Gastroesophageal sphincter (tissue), 4 donors: ENCODE data around the gene MYO18B. TPM values are rescaled to one million over a fixed set of nuclear protein-coding genes. Genes with fewer than 3 reads are reported as not detected.

Experiments
- ATAC-seq: fragments of 150-250 bp; one replicate; pipeline ENCODE4 v1.9.1; 2016; ENCODE audit warnings: mild to moderate bottlenecking, moderate library complexity
- H3K27ac ChIP-seq, 4 donors: fragments of 200-600 bp; sonication (generic) in 3 of 4; 1 replicate in 3 of 4; 2 replicates in 1 of 4; pipeline ENCODE4 v1.5.1; 2016 to 2019
- H3K27me3 ChIP-seq: fragments of 200-600 bp; sonication (generic); one replicate; pipeline ENCODE4 v1.5.1; 2019
- H3K36me3 ChIP-seq, 2 donors: fragments of 200-600 bp; sonication (generic); one replicate each; pipeline ENCODE4 v1.5.1; 2019; ENCODE audit warnings: control low read depth in 1 of 2
- H3K4me1 ChIP-seq, 3 donors: fragments of 200-600 bp; sonication (generic); 1 replicate in 2 of 3; 2 replicates in 1 of 3; pipeline ENCODE4 v1.5.1; 2016 to 2019; ENCODE audit warnings: control low read depth in 2 of 3
- H3K4me3 ChIP-seq, 2 donors: fragments of 200-600 bp; sonication (generic); one replicate each; pipeline ENCODE4 v1.5.1; 2019; ENCODE audit warnings: mild to moderate bottlenecking in 1 of 2, moderate library complexity in 1 of 2
- H3K9me3 ChIP-seq, 3 donors: fragments of 200-600 bp; sonication (generic); one replicate each; pipeline ENCODE4 v1.5.1; 2017 to 2019; ENCODE audit warnings: control low read depth in 2 of 3
- EP300 ChIP-seq: sonication (generic); formaldehyde crosslinking; IDR thresholded peaks from one replicate; pipeline ENCODE4 v1.6.1; 2017; ENCODE audit warnings: antibody characterized with exemption, mild to moderate bottlenecking
- POLR2A ChIP-seq, 2 donors: fragments of 450-650 bp; IDR thresholded peaks; one replicate each; pipeline ENCODE4 v1.6.1; 2017; ENCODE audit warnings: antibody characterized with exemption in 2 of 2, mild to moderate bottlenecking in 2 of 2, moderate library complexity in 1 of 2
- POLR2AphosphoS5 ChIP-seq: sonication (generic); formaldehyde crosslinking; IDR thresholded peaks from one replicate; pipeline ENCODE4 v1.6.1; 2017; ENCODE audit warnings: antibody characterized with exemption
- WGBS, 2 donors: methylation state at CpG; one replicate each; pipeline ENCODE4 v1.1.5; 2018; ENCODE audit warnings: low coverage in 1 of 2; 5-methylcytosine and 5-hydroxymethylcytosine counted together
- total RNA-seq, 4 donors: library from RNA; depleted of rRNA; stranded (reverse); fragments of >200 nt; gene quantifications; one replicate each; pipeline ENCODE4 v1.1.0, GENCODE V29; 2016
- TF ChIP-seq, protein P1 (sequence below), 4 experiments: fragments of 200-600 bp in 2 of 4; fragments of 450-650 bp in 2 of 4; sonication (generic) in 1 of 4; IDR thresholded peaks; one replicate each; pipeline ENCODE4 v1.5.1; 2017 to 2019; ENCODE audit warnings: antibody characterized with exemption in 4 of 4, mild to moderate bottlenecking in 2 of 4, moderate library complexity in 2 of 4

Gene MYO18B
- total RNA-seq, 4 donors from 2014 or later = 0.19 to 6.9 (median 1.4) TPM; not detected in 1

DNA sequence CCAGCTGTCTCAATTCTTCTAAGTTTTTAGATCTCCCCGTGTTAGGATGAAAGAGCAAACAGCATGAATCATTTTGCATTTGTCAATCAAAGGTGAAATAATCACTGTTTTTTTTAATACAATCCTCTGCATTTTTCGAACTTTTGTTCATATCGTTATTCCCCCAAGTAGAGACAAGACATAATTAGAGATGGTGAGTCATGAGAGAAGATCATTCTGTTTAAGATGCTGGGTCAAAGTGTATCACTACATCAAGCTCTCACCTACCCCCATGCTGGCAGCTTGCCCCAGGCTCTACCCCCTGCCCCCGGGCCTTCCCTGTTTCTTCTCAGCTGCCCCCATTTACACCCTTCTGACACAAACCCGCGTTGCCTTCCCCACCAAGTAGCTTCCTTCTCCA lies 30.5 kb upstream of the MYO18B start:
- H3K27me3 ChIP-seq = no peaks in the 10 kb centered on the region
- no peak for ATAC-seq
- no peaks in the 10 kb centered on the region for H3K4me1 ChIP-seq
- H3K4me3 ChIP-seq = no peak overlapping the region
- H3K27ac ChIP-seq = no peak overlapping the region
- H3K36me3 ChIP-seq = peaks cover 0 to 34% of the 10 kb centered on the region in 2 donors
- WGBS, 2 donors = 55 to 78% methylated on average over 2 to 3 of the region's 6 CpGs
- no peaks in the 10 kb centered on the region for H3K9me3 ChIP-seq
- TF ChIP-seq POLR2A (IDR thresholded peaks at IDR 0.05) = no peak
- no peak for TF ChIP-seq POLR2AphosphoS5
- TF ChIP-seq, protein P1, sequence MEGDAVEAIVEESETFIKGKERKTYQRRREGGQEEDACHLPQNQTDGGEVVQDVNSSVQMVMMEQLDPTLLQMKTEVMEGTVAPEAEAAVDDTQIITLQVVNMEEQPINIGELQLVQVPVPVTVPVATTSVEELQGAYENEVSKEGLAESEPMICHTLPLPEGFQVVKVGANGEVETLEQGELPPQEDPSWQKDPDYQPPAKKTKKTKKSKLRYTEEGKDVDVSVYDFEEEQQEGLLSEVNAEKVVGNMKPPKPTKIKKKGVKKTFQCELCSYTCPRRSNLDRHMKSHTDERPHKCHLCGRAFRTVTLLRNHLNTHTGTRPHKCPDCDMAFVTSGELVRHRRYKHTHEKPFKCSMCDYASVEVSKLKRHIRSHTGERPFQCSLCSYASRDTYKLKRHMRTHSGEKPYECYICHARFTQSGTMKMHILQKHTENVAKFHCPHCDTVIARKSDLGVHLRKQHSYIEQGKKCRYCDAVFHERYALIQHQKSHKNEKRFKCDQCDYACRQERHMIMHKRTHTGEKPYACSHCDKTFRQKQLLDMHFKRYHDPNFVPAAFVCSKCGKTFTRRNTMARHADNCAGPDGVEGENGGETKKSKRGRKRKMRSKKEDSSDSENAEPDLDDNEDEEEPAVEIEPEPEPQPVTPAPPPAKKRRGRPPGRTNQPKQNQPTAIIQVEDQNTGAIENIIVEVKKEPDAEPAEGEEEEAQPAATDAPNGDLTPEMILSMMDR (IDR thresholded peaks at IDR 0.05) = no peak
- no peak for TF ChIP-seq EP300

DNA sequence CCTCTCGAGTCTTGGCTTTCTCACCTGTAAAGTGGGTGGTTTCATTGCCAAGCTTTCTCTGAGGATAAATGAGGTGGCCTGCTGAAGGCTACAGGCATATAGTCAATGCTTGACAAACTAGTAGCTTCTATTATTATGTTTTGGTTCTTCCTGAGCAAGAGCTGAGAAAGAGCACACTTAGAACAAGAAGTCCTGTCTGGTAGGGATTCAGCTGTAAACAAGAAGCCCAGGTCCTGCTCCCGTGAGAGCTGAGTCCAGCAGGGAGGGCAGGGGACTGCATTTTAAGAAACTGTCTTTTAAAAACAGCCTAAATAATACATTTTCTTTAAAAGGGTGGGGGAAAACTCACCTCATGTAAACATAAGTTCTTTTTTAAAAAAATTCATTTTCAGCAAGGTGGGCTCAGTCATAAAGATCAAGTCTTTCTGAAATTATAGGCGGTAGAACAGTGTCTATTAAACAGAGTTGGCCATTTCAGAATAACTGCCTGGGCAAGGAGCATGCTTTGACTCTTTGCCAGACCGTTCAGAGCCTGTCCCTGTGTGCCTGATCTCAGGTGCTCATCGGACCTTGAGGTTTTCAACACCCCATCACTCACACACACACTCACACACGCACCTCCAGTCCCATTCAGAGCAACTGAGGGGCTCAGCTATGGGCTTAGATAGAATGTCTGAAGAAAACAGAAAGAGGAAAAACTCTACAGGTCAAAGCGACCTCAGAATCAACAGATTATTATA lies 29.2 kb upstream of the MYO18B start:
- no peaks in the 10 kb centered on the region for H3K27me3 ChIP-seq
- H3K36me3 ChIP-seq = peaks cover 0 to 26% of the 10 kb centered on the region in 2 donors
- H3K4me1 ChIP-seq = no peaks in the 10 kb centered on the region
- no peaks in the 10 kb centered on the region for H3K9me3 ChIP-seq
- H3K27ac ChIP-seq = no peak overlapping the region
- no peak for ATAC-seq
- TF ChIP-seq POLR2A (IDR thresholded peaks at IDR 0.05) (no peak), EP300 (no peak), POLR2AphosphoS5 (no peak)
- TF ChIP-seq, protein P1 (IDR thresholded peaks at IDR 0.05) = no peak
- 72 to 93% methylated on average over 3 to 6 of the region's 7 CpGs for WGBS, 2 donors
- H3K4me3 ChIP-seq = no peak overlapping the region

DNA sequence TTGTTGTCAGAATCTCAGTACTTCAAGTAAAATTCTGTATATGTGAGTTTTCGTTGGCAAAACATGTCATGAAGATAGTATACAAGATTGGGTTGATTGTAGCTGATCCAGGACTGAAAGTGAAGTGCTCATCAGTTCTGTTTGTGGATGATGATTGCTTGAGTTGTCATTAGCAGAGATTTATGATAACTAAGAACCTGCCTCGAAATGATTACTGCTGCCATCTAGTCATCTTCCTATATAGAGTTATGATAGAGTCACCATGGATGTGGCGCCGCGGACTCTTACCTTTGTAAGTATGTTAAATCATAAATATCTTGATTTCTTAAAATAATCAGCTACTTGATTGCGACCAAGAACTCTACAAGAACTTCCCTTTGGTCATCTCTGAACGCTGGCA lies 27.9 kb upstream of the MYO18B start:
- no peak for ATAC-seq
- Histone ChIP-seq H3K27me3 (no peaks in the 10 kb centered on the region), H3K4me3 (no peak overlapping the region), H3K27ac (no peak overlapping the region), H3K36me3 (peaks cover 0 to 21% of the 10 kb centered on the region in 2 donors), H3K9me3 (no peaks in the 10 kb centered on the region), H3K4me1 (no peaks in the 10 kb centered on the region)
- TF ChIP-seq, protein P1 (IDR thresholded peaks at IDR 0.05) = no peak
- TF ChIP-seq POLR2A (IDR thresholded peaks at IDR 0.05) (no peak), EP300 (no peak), POLR2AphosphoS5 (no peak)
- 93 to 95% methylated on average over 6 to 7 of the region's 7 CpGs for WGBS, 2 donors

DNA sequence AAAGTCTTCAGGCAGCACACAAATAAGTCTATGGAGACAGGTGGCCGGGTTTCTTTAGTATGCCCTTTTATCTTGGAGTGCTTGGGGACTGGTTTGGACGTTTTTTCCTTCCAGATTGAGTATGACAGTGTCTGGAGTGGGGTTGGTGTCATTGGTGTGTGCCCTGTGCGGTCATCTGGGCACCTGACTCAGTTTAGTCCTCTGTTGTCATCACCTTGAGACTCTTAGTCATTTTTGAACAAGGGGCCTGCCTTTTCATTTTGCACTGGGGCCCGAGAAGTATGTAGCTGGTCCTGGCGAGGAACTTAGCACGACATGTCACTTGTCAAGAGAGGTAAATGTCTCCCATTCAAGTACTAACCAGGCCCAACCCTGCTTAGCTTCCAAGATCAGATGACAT lies 27.2 kb upstream of the MYO18B start:
- H3K27me3 ChIP-seq = no peaks in the 10 kb centered on the region
- H3K36me3 ChIP-seq = peaks cover 0 to 16% of the 10 kb centered on the region in 2 donors
- WGBS, 2 donors = 72 to 80% methylated on average over 1 to 3 of the region's 6 CpGs
- H3K4me3 ChIP-seq = no peak overlapping the region
- no peaks in the 10 kb centered on the region for H3K4me1 ChIP-seq
- H3K27ac ChIP-seq = no peak overlapping the region
- H3K9me3 ChIP-seq = no peaks in the 10 kb centered on the region
- TF ChIP-seq EP300 (no peak), POLR2A (IDR thresholded peaks at IDR 0.05) (no peak), POLR2AphosphoS5 (no peak)
- TF ChIP-seq, protein P1 (IDR thresholded peaks at IDR 0.05) = no peak
- ATAC-seq = no peak

DNA sequence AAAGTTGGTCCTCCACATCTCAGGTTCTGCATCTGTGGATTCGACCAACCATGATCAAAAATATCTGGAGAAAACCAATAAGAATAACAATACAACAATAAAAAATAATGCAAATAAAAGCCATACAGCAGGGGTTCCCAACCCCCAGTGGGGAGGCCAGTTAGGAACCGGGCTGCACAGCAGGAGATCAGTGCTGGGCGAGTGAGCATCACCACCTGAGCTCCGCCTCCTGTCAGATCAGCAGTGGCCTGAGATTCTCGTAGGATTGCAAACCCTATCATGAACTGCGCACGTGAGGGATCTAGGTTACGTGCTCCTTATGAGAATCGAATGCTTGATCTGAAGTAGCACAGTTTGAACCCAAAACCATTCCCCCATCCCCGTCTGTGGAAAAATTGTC lies 25.4 kb upstream of the MYO18B start:
- Histone ChIP-seq H3K27ac (no peak overlapping the region), H3K36me3 (peaks cover 0 to 12% of the 10 kb centered on the region in 2 donors), H3K9me3 (no peaks in the 10 kb centered on the region), H3K4me3 (no peak overlapping the region), H3K27me3 (no peaks in the 10 kb centered on the region), H3K4me1 (no peaks in the 10 kb centered on the region)
- ATAC-seq = no peak
- TF ChIP-seq POLR2AphosphoS5 (no peak), EP300 (no peak), POLR2A (IDR thresholded peaks at IDR 0.05) (no peak)
- TF ChIP-seq, protein P1 (IDR thresholded peaks at IDR 0.05) = no peak
- 86 to 93% methylated on average over 7 to 9 of the region's 10 CpGs for WGBS, 2 donors
